NCI-H82 treated with DMSO at 0.1 percent for 48 hours (cell line): Measurements from ENCODE around the gene MAPK13.
"Not testable (repeated sequence)": the region's sequence is repeated elsewhere in the genome, so short reads cannot be mapped to it uniquely, and the experiment has no call there.

ENCODE experiments used
- DNase-seq: peaks from one replicate; lab custom pipeline; 2025; ENCODE audit not compliant: unreplicated experiment; lab: John Stamatoyannopoulos, UW

MAPK13 gene

DNA sequence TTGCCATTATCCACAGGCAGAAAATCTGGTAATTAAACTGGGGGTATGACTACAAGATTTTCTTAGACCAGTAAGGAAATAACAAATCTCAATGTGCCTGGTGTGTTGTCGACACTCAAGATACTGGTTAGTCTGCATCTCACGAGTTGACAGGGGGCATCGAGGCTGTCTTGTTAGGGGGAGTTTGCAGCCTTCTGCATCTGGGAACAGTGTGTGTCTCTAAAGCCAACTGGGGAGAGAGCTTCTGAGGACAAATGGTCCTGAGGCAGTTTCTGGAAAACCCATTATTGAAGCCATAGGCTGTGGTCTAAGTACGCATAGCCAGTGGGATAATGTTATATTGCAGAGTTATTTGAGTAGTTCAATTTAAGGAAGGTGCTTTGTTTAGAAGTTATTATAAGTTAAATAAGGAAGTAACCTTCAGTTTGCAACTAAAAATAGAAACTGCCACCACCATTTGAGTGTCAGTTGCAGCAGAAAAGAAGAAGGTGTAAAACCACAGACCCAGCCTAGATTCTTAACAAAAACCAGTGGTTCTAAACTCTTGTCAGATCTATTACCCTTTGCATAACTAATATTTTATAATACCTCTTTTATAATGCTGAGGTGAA lies 15.4 kb upstream of the MAPK13 start:
- no peak for DNase-seq

DNA sequence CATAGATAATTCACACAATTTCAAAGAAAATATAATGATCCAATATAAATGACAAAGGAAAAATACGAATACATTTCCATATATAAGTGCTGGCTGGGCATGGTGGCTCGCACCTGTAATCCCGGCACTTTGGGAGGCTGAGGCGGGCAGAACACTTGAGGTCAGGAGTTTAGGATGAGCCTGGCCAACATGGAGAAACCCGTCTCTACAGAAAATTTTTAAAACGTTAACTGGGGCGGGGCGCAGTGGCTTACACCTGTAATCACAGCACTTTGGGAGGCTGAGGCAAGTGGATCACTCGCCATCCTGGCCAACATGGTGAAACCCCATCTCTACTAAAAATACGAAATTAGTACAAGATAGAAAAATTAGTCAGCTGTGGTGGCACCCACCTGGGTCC lies 14.9 kb upstream of the MAPK13 start:
- DNase-seq = no peak

DNA sequence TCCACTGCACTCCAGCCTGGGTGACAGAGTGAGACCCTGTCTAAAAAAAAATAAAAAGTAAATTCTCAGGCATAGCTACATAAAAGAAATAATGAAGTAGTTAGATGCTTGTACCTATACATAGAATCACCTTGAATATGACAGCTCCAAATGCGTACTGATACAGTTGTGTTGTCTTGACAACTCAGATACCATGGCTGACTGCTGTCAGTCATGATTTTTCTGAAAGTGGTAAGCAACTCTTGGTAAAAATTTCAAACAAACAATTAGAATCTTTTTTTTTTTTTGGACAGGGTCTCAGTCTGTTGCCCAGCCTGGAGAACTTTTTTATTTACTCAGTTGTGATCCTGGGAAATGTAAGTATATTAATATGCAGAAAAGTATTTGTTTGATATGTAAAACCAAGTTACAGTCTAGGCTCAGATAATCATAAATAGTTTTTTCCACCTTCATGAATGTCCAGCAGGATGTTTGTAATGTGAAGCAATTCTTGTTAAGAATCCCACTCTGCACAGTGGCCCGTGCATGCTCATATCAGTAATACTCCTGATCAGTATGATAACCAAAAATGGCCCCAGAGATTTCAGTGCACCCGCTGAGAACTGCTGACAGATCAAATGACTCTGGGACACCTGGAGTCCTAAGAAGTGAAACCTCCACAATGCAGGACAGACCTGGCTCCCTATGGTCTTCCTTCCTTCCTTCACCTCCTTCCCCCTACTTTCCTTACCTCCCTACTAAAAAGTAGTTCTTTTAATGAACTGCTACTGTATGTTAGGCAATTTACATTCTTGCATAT lies 14.0 kb upstream of the MAPK13 start:
- no peak for DNase-seq

DNA sequence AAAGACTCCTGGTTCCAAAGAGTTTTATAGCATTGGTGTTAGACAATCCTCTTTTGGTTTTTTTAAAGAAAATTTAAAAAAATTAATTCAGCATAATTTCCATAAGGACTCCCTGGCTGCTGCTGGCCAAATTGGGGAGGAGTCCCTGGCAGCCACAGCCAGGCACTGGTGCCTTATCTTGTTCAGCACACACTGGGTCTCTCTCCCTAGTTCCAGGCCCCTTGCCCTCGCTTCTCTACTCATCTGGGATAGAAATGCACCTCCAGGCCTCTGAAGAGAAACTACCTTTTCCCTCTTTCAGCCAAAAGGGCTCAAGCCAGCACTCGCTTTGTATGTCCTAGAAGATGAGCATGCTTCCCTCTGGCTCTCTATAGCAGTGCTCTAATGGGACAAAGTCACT lies 13.4 kb upstream of the MAPK13 start:
- no peak for DNase-seq

DNA sequence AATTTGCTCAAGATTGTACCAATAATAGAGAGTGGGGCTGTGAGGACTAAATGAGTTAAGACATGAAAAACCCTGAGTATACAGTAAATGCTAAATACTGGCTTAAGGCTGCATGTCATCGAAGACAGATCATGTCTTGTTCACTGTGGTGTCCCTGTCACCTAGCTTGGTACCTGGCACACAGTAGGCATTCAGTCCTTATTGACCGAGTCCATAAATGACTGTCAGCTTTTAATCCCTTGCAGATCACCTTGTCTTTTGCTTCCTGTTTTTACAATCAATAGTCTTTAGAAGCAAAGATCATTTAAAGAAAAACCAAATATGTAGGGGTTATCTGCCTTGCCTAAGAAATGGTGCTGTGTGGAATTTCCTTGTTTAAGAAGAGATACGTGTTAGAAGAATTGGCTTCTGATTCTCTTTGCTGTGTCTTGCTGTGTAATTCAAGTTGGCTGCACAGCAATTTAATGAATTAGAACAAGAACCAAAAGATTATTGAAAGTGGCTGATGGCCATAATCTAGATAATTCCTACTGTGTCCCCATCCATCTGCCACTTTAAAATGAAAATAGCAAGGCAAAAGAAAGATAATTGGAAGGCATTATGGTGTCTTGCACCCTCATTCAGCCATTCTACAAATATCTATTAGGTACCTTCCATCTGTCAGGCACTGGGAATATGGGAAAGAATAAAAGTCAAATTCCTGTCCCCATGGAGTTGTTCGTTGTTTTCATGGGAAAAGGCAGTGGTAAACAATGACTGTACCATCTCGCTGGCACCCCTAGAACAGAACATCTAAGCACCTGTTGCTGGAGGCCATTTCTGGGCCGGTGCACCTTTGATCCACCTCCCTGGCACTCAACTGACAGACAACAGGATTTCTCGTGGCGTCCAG lies 12.4 kb upstream of the MAPK13 start:
- DNase-seq = no peak

DNA sequence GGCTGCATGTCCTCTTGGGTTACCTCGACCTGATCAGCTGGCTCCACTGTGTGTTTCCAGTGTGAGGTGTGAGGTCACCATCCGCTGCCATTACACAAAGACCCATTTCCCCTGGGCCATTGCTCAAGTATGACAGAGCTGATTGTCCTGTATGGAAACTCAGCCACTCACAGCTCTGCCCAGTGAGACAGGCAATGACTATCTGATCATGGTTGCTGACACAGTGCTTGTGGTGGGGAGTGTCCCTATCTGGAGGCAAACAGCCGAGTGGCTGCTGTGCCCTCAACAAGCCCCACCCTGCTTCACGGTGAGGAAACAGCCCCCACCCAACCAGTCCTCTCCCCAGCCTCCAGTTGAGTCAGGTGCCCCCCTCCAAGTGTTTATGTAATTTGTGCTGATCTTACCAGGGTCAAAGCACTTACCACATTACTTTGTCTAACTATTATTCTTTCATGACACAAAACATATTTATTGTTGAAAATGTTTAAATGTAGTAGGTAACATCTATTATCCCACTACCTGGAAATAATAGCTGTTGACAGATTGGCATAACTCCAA lies 11.7 kb upstream of the MAPK13 start:
- DNase-seq = no peak

DNA sequence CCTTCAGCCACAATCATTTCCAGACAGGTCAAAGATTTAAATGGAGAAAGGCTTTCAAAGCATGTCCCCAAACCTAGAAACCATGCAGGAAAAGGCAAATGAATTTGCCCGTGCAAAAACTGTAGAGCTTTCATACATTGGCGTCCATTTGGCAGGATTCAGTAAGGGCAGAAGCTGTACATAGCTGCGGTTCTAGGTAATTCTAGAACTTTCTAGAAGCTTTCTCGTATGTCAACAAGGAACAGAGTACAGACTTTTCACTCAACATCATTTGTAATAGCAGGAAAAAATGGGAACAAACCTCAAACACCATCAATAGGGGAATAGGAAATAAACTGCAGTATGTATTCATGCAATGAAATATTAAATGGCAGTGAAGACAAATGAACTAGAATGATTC lies 11.1 kb upstream of the MAPK13 start:
- DNase-seq = no peak

DNA sequence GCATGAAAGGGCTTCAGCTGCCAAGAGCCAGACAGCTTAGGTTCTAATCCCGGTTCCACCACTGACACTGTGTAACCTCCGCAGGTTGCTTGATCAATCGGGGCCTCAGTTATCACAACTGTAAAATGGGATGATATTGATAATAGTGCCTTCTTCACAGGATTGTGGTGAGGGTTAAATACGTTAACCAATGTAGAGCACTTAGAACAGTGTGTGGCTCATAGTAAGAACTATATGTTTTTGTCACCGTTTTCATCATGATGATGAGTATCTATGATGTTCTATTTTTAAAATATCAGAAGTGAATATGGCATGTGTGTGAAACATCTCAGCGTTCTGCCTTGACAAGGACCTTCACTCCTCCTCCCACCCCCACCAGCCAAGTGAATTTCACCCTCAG lies 10.3 kb upstream of the MAPK13 start:
- DNase-seq = no peak

DNA sequence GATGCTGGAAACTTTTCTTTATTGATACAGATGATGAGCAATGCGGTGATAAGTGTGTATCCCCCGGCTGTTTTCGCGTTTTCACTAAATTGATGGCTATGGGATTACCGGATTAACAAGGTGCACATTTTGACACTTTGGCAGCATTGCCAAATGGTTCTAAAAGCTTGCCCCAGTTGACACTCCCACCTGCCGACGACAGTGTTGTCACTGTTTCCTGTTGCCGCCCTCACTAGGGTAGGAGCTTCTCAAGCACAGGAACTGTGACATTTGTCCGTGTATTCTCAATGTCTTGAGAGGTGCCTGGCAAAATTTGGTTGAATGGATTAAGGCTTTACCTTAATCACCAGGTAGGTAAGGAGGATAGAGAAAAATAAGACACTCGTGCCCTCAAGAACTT lies 9.8 kb upstream of the MAPK13 start:
- peak; percentile 17 for DNase-seq

DNA sequence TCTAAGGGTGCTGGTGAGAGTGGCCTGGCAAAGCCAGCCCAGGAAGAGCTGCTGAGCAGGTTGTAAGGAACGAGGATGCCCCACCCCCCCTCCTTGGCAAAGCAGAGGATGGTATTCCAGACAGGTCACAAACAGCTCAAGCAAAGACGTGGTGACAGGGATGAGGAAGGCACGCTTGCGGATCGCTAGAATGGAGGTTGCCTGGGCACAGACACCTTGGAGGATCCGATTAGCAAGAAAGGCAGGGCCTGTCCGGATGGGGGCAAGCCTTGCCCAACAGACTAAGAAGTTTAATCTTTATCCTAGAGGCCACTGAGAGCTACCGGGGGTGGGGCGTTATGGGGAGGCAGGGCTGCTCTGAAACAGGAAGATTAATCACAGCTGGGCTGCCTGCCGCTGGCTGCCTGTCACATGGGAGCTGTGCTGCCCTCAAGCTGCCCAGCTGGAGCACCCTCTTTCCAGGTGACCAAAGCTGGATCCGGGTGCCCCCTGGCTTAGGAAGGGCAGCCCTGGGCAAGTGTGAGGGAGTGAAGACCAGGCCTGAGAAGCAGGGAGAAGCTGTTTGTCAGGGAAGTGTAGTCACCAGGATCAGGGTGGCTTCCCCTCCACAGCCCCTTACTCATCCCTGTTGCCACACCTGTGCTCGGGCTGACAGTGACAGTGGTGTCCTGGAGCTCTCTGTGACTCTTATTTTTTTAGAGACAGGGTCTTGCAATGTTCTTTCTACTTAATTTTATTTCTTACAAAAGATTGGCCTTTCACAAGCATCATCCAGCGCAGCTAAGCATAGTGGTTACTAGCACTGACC lies 9.1 kb upstream of the MAPK13 start:
- peak; percentile 53 for DNase-seq

DNA sequence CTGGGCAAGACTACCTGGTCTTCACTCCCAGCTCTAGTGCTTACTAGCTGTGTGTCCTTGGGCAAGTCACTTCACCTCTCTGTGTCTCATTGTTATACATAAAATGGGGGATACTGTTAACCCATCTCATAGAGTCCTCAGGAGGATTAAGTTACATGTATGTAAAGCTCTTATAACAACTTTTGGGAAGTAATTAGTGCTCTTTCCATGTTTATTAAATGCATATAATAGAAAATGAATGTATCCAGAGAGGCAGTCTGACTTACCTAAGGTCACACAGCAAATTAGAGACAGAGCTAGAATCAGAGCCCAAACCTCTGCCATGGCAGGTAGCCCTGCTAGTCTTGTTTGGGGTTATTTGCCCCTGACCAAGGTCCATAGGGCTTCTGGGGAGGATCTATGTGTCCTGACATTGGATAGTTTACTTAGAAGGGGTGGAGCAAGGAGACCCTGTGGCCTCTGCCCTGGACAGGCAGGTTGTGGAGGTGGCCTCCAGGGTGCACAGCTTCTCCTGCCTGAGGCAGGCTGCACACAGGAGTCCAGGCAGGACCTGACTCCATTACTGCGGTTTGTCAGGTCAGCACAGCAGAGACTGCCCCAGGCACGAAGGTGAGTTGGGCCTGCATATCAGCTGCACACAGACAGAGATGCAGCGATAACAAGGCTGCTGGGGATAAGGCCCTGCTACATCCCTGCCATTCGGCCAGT lies 8.4 kb upstream of the MAPK13 start:
- no peak for DNase-seq

DNA sequence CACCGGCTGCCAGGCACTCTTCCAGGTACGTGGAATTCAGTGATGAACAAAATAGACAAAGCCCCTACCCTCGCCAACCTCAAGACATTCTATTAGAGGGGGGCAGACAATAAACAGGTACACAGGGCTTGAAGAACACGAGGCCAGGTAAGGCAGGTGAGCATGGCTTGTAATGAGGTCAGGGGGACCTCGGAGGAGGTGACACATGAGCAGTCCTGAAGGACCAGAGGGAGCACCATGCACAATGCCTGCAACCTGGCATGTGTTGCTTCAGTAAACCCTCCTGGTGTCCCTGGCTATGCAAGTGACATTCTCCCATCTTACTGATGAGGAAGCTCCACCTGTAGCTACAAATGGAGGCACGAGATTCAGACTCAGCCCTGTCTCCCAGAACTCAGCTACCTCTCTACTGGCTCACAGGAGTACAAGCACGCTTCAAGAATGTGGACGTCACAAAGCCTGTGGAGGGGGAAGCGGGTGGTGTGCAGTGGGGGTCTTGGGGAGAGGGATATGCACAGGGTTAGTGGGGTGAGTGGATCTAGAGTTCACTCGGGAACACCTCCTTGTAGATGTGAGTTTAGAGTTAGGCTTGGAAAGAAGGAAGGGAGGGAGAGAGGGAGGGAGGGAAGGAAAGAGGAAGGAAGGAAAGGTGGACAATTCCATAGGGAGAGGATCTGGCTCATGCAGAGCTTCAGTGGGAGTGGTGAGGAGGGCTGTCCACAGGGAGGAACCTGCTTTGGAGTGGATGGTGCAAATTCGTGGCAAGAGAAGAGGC lies 7.6 kb upstream of the MAPK13 start:
- no peak for DNase-seq

DNA sequence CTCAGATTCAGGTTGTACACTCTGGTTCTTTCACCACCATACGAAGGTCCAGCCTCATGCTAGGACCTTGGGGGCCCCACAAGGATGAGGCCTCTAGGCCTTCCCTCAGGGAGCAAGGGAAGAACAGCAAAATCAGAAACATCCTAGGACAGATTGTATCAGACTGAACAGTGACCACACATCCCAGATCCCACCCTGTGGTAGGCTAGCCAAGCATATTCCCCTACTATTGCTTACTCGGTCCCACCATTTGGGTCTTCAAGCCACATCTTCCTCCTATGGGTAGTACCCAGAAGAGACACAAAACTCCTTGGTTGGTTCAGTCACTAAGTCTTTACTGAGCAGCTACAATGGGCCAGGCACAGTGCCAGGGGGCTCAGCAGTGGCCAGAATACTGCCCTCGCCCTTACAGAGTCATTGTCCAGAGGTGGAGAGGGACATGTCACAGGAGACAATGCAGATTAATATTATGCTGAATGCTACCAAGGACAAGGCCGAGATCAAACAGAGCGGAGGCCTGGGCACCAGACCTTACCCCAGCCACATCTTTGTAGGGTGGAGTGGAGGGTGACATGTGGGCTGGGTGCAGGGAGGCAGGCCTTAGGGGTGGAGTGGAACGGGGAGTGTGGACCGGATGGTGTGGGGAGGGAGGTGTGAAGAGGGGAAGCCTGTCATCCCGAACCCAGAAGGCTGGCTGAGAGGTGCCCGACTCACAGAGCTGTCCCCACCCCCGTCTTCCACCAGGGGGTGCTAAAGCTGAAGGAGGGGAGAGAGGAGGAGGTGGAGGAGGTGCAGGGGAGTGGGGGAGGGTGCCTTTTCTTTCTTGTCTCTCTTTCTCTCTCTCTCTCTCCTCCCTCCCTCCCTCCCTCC lies 6.8 kb upstream of the MAPK13 start:
- DNase-seq = peak; percentile 34

DNA sequence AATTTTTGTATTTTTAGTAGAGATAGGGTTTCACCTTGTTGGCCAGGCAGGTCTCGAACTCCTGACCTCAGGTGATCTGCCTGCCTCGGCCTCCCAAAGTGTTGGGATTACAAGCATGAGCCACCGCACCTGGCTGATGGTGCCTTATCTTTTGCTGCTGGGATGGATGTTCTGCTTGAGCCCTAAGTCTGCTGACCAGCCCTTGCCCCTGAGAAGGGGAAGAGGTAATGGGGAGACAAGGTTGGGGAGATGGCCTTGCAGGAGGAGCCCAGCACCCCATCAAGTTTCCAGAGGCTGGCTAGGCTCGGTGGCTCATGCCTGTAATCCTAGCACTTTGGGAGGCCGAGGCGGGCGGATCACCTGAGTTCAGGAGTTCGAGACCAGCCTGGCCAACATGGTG lies 6.0 kb upstream of the MAPK13 start:
- DNase-seq = not testable (repeated sequence)

DNA sequence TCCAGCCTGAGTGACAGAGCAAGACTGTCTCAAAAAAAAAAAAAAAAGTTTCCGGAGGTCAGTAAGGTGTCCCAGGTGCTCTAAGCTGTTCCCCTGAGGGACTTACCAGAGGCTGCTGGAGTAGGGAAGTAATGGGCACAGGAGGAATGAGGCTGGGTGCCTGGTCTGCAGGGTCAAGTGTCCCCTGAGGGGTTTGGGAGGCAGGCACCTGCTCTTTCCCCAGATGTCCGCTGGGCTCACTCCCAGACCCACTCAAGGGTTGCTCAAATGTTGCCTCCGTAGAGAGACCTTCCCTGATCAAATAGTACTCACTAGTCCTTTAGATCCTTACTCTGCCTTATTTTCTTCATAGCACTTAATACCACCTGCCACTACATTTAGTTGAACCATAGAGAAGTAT lies 5.4 kb upstream of the MAPK13 start:
- no peak for DNase-seq

DNA sequence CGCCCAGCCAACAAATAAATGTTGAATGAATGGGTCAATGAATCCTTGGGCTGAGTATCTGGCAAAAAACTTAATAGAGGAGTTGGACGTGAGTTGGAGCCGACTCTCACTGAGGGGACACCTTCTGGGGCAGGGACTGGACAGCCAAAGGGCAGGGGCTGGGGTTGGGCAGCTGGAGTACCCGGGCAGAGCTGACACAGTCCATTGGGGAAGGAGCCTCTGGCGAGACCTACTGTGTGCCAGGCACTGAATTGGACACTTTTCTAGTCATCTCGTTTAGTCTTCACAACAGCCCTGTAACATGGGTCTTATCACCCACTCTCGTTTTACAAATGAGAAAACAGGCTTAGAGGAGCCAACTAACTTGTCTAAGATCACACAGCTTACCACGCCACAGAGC lies 4.7 kb upstream of the MAPK13 start:
- DNase-seq = no peak

DNA sequence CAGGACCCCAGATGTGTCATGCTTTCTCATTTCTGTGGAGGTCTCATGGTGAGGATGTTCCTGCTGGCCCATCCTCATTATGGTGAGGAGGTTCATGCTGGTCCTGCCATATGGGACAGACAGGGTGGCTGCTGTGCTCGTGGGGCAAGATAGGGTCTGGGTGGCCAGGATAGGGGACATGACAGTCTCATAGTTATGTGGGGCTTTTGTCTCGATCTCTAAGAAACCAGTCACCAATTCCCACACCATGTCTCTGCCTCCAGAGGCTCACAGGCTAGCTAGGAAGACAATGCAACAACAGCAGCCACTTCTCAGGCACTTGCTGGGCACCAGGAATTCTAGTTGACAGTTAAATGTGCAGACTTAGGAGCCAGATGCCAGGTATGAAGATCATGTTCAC lies 4.2 kb upstream of the MAPK13 start:
- DNase-seq = no peak
